Lung (tissue), 12 donors: ENCODE measurements around the gene MEGF10. TPM values are rescaled to one million over a fixed set of nuclear protein-coding genes. Genes with fewer than 3 reads are reported as not detected.

ENCODE experiments used
- ATAC-seq: fragments of 200-7000 bp; cut with Tn5 transposase; one replicate; pipeline ENCODE4 v1.9.1; 2020; ENCODE audit warnings: moderate number of reproducible peaks; ENCODE audit not compliant: insufficient read depth, low FRiP score
- DNase-seq, 3 donors: peaks; one replicate each; pipeline ENCODE4 v3.0.0-alpha.2; 2013 to 2017
- H3K27ac ChIP-seq, 2 donors: one replicate each; pipeline ENCODE4 v1.5.1; 2013; ENCODE audit warnings: mild to moderate bottlenecking in 2 of 2, moderate library complexity in 2 of 2, control low read depth in 1 of 2, inconsistent platforms in 1 of 2, low read depth in 1 of 2, low read length in 1 of 2
- H3K27me3 ChIP-seq, 3 donors: one replicate each; pipeline ENCODE4 v1.5.1; 2013; ENCODE audit warnings: low read length in 2 of 3; ENCODE audit not compliant: control insufficient read depth in 3 of 3, insufficient read depth in 3 of 3
- H3K36me3 ChIP-seq, 4 donors: one replicate each; pipeline ENCODE4 v1.5.1; 2013; ENCODE audit warnings: low read length in 4 of 4, mild to moderate bottlenecking in 1 of 4, moderate library complexity in 1 of 4; ENCODE audit not compliant: control insufficient read depth in 4 of 4, insufficient read depth in 4 of 4
- H3K4me1 ChIP-seq, 5 donors: one replicate each; pipeline ENCODE4 v1.5.1; 2013; ENCODE audit warnings: low read length in 5 of 5, mild to moderate bottlenecking in 2 of 5, moderate library complexity in 1 of 5; ENCODE audit not compliant: control insufficient read depth in 5 of 5, insufficient read depth in 5 of 5
- H3K4me3 ChIP-seq: one replicate; pipeline ENCODE4 v1.5.1; 2013; ENCODE audit warnings: mild to moderate bottlenecking, control low read depth, moderate library complexity
- H3K9ac ChIP-seq, 2 donors: one replicate each; pipeline ENCODE4 v1.5.1; 2013; ENCODE audit warnings: low read length in 2 of 2, control low read depth in 1 of 2; ENCODE audit not compliant: insufficient read depth in 1 of 2
- H3K9me3 ChIP-seq, 4 donors: one replicate each; pipeline ENCODE4 v1.5.1; 2013; ENCODE audit warnings: low read length in 3 of 4, mild to moderate bottlenecking in 1 of 4, moderate library complexity in 1 of 4; ENCODE audit not compliant: control insufficient read depth in 4 of 4, insufficient read depth in 3 of 4
- CTCF ChIP-seq: IDR thresholded peaks from 2 replicates; pipeline ENCODE4 v1.5.1; 2012; ENCODE audit warnings: mild to moderate bottlenecking; ENCODE audit errors: control extremely low read depth, extremely low read depth
- WGBS, 2 donors: extraction: QIAGEN DNeasy Blood & Tissue Kit; methylation state at CpG; one replicate each; pipeline ENCODE4 v1.1.7; 2013; 5-methylcytosine and 5-hydroxymethylcytosine counted together
- polyA plus RNA-seq, 2 donors: library from polyadenylated mRNA; stranded (reverse); fragments of 200-250 nt; gene quantifications; one replicate each; pipeline ENCODE4 v1.2.1, GENCODE V29; 2013
- total RNA-seq, 2 donors: library from RNA; depleted of rRNA in 1 of 2; stranded (reverse); fragments of >200 nt in 1 of 2; gene quantifications; one replicate each; pipeline ENCODE4 v1.2.1, GENCODE V29; 2014 to 2021
- donor health status: control.
- donor health status: control.
- donor health status: Bipolar disorder and iron deficiency.
- donor health status: healthy.
- donor health status: DM: yes; HTN: yes; CAD: no.

Gene MEGF10
- total and polyA plus RNA-seq, 4 donors: 0.02 to 0.82 (median 0.12) TPM

- no peak for TF ChIP-seq CTCF
- Histone ChIP-seq H3K27ac (no peak overlapping the region), H3K4me3 (no peak overlapping the region), H3K4me1 (peaks cover 0 to 5% (median 0%) of the 10 kb centered on the region in 5 donors), H3K27me3 (peaks cover 5 to 41% (median 30%) of the 10 kb centered on the region in 3 donors), H3K9ac (no peak overlapping the region), H3K36me3 (no peaks in the 10 kb centered on the region), H3K9me3 (peaks cover 0 to 3% (median 0%) of the 10 kb centered on the region in 4 donors)
- ATAC-seq (no peak), DNase-seq (no peak)
- WGBS, 2 donors: 95 to 100% methylated on average over 1 of the region's 1 CpG
Observed at GRCh38 chr5:127288676-127289075, 1.9 kb upstream of the MEGF10 start.

DNA sequence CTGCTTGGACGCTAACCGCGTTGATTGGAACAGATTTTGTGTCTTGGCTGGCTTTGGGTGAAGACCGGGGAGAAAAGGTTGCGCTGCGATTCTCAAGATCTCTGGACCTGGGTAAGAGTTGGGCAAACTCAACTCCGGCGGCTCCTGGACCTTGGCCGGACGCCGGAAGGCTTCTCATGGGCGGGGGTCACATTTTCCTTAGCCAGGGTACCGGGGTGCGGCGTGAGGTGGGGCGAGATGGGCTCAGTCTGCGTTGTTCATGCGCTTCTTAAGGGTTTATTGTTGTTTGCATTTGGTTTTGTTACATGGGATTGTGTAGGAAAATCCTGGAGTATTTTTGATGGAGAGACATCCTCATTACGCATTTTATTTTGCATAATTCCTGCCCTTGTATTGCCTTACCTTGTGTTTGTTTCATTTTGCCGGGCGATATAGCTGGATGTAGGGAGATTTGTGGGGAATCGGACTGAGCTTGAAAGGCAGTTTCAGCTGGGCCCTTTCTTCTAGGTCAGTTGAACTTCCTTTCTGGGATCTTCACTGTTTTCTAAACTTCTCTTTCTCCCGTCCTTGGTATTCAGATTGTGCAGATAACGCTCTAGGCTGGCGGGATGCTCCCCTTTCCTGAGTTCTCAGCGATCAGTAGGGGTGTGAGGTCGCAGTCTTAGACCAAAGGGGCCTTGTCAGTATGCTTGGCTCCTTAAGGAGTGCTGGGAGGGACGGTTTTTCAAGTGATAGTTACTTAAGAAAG is 524 bp downstream of the MEGF10 start:
- Histone ChIP-seq H3K9ac (no peak overlapping the region), H3K4me1 (peaks cover 0 to 5% (median 0%) of the 10 kb centered on the region in 5 donors), H3K4me3 (no peak overlapping the region), H3K27ac (no peak overlapping the region), H3K27me3 (peaks cover 5 to 51% (median 30%) of the 10 kb centered on the region in 3 donors), H3K9me3 (peaks cover 0 to 3% (median 0%) of the 10 kb centered on the region in 4 donors), H3K36me3 (no peaks in the 10 kb centered on the region)
- TF ChIP-seq CTCF: no peak
- no peak for DNase-seq
- WGBS, 2 donors: 21 to 22% methylated on average over 28 of the region's 28 CpGs
- ATAC-seq: no peak

DNA sequence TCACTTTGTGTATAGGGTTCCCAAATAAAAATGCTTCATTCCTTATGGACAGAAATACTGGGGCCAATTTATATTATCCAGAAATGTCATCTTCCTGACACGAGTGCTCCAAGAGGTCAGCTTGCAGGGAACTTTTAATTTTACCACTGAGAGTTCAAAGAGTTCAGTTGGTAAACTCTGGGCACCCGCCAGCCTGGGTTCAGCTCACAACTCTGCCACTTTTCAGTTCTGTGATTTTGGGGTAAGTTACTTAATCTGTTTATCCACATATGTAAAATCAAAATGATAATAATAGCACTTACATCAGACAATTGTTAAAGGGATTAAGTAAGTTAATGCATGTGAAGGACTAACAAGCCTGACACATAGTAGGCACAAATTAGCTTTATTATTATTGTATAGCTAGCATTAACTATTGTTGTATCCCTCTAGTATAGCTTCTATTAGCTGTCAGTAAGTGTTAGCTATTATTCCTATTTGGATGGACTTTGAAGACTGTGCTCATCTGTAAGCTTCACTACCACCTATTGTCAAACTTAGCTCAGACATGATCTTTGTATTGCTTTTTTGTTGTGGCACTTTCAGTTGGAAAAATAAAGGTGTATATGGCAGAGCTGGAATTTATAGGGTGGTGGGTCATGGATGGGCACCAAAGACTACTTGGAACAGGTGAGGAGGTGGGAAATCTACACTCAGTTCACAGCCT is 1.6 kb downstream of the MEGF10 start:
- Histone ChIP-seq H3K36me3 (no peaks in the 10 kb centered on the region), H3K27ac (no peak overlapping the region), H3K9me3 (peaks cover 0 to 3% (median 0%) of the 10 kb centered on the region in 4 donors), H3K27me3 (peaks cover 5 to 51% (median 30%) of the 10 kb centered on the region in 3 donors), H3K4me1 (peaks cover 0 to 5% (median 0%) of the 10 kb centered on the region in 5 donors), H3K9ac (no peak overlapping the region), H3K4me3 (no peak overlapping the region)
- ATAC-seq (no peak), DNase-seq (no peak)
- no peak for TF ChIP-seq CTCF
- WGBS, 2 donors: 79 to 85% methylated on average over 2 of the region's 2 CpGs
